NCI-H1694 (cell line): ENCODE results near the gene PTHLH.
A peak's percentile ranks its signal among the peaks of the same experiment; 100 is the strongest.

Experiments
- DNase-seq: peaks from one replicate; lab custom pipeline; 2025; lab: John Stamatoyannopoulos, UW

Gene PTHLH

GRCh38 chr12:27937768-27938167 lies 34.8 kb downstream of the PTHLH start:
- no peak for DNase-seq

GRCh38 chr12:27936196-27936595 lies 36.3 kb downstream of the PTHLH start:
- DNase-seq = no peak

GRCh38 chr12:27934276-27934675 lies 38.3 kb downstream of the PTHLH start:
- no peak for DNase-seq

GRCh38 chr12:27931390-27931789 lies 41.1 kb downstream of the PTHLH start:
- DNase-seq = no peak

GRCh38 chr12:27927347-27927746 lies 45.2 kb downstream of the PTHLH start:
- DNase-seq = no peak

GRCh38 chr12:27924350-27925135 lies 48.0 kb downstream of the PTHLH start:
- DNase-seq = no peak

GRCh38 chr12:27922531-27923139 lies 49.9 kb downstream of the PTHLH start:
- no peak for DNase-seq

- no peak for DNase-seq
Observed at GRCh38 chr12:27919671-27920235, 52.8 kb downstream of the PTHLH start.

- DNase-seq = no peak
Observed at GRCh38 chr12:27915536-27915935, 57.0 kb downstream of the PTHLH start.

GRCh38 chr12:27915021-27915420 lies 57.5 kb downstream of the PTHLH start:
- peak; percentile 77 for DNase-seq

- no peak for DNase-seq
Observed at GRCh38 chr12:27913999-27914614, 58.4 kb downstream of the PTHLH start.

- no peak for DNase-seq
Observed at GRCh38 chr12:27911397-27911796, 61.1 kb downstream of the PTHLH start.
